HG02938 (cell line): ENCODE measurements around the gene TRDN.
A peak's percentile ranks its signal among the peaks of the same experiment; 100 is the strongest.

Experiments
- ATAC-seq: cut with Tn5 transposase; IDR thresholded peaks from one replicate; pipeline ENCODE4 v1.9.1; 2021; ENCODE audit warnings: mild to moderate bottlenecking, moderate library complexity; ENCODE audit not compliant: unreplicated experiment

Gene TRDN, protein sequence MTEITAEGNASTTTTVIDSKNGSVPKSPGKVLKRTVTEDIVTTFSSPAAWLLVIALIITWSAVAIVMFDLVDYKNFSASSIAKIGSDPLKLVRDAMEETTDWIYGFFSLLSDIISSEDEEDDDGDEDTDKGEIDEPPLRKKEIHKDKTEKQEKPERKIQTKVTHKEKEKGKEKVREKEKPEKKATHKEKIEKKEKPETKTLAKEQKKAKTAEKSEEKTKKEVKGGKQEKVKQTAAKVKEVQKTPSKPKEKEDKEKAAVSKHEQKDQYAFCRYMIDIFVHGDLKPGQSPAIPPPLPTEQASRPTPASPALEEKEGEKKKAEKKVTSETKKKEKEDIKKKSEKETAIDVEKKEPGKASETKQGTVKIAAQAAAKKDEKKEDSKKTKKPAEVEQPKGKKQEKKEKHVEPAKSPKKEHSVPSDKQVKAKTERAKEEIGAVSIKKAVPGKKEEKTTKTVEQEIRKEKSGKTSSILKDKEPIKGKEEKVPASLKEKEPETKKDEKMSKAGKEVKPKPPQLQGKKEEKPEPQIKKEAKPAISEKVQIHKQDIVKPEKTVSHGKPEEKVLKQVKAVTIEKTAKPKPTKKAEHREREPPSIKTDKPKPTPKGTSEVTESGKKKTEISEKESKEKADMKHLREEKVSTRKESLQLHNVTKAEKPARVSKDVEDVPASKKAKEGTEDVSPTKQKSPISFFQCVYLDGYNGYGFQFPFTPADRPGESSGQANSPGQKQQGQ

DNA sequence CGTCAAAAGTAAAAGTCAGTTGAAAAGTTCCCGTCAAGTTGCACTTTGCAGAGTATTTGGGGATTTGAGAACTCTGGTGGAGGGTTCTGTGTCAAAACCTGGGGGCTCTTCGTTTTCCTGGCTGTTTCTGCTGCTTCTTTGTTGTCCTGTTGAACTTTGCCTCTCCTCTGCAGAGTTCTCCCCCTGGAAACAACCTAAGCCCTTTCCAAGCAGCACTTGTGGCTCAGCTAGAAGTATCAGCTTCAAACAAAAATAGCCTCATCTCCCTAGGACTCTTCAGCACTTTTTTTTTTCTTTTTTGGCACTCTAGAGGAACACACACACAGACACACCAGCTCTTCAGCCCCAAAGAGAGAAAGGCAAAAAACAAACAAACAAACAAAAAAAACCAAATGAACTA is at the start of gene TRDN:
TSS of gene TRDN (minus strand) at position 169 of the 400 bp plus-strand sequence. CDS start 175 bp downstream, outside the sequence.
- no peak for ATAC-seq

DNA sequence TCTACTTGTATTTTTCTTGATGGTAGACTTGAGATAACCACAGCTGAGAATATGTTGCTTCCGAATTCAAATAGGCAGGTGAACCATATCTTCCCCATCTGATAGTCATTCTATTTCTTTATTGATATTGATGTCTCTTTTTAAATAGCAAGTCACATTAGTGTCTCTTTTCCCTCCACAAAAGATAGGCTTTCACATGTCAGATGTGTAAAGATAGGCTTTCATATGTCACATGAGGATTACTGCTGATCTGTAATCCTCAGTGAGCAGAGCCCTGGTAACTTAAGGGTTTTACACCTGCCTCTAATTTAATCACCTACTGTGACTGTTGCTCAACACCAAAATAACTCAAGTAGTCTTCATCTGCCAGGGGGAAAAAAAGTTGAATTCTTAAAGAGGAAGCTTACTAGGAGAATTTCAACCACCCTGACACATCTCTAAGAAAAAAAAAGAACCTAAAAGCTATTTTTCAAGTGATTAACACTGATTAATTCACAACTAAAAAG is 45.3 kb upstream of the TRDN start:
- no peak for ATAC-seq

DNA sequence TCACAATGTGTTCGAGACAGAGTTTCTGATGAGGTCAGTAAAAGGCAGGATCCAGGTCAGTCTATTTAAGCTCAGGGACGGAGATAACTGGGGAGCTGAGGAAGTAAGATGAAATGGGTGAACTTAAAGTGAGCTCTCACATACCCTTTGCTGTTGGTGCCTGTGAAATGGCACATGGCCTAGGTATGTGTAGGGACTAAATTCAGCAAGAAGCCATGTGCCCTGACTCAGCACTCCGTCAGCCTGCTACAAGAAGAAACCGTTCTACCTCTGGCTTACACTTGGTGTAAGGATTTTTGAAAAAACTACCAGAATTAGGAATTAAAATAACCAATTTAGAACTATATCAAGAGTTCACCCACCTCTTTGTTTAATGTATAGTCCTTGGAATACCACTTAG is 41.1 kb upstream of the TRDN start:
- ATAC-seq, result no peak

DNA sequence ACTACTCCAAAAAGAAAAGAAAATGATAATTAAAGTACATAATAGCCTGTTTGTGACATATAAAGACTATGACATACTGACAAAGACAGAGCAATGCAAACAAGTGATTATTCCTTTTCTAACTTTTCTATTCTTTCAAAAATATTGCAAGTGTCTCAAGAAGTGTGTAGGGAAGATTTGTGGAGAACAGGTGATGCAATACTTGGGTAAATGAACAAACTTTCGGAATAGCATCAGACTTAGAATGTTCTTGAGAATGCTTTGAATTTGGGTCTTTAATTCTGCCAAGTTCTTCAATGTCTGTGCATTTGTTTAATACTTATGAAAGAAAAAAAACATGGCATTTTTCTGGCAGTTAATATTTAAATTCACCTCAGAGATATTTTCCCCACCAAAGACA is 40.0 kb upstream of the TRDN start:
- ATAC-seq, result no peak

DNA sequence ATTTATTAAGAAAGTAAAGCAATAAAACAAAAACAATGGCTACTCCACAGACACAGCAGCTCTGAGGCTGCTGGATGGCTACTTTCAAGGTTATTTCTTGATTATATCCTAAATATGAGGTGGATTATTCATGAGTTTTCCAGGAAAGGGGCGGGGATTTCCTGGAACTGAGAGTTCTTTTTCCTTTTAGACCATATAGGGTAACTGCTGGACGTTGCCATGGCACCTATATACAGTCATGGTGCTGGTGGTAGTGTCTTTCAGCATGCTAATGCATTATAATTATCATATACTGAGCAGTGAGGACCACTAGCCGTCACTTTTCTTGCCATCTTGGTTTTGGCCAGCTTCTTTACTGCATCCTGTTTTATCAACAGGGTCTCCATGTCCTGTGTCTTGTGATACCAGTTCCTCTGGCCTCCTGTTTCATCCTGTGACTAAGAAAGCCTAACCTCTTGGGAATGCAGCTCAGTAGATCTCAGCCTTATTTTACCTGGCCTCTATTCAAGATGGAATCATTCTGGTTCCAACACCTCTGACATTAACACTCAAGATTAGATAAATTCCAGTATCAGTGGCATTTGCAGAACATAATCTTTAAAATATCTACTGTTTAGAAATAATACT is 32.3 kb upstream of the TRDN start:
- ATAC-seq, result no peak

DNA sequence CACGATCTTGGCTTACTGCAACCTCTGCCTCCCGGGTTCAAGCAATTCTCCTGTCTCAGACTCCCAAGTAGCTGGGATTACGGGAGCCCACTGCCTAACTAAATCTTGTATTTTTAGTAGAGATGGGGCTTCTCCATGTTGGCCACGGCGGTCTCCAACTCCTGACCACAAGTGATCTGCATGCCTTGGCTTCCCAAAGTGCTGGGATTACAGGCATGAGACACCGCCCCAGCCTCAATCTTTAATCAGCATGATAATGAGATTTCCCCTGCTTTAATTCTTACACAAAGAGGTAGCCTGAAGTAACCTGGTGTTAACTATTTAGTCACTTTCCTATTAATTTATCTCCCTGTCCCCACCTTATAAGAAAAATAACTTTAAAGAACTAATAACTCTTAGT is 31.3 kb upstream of the TRDN start:
- no peak for ATAC-seq

DNA sequence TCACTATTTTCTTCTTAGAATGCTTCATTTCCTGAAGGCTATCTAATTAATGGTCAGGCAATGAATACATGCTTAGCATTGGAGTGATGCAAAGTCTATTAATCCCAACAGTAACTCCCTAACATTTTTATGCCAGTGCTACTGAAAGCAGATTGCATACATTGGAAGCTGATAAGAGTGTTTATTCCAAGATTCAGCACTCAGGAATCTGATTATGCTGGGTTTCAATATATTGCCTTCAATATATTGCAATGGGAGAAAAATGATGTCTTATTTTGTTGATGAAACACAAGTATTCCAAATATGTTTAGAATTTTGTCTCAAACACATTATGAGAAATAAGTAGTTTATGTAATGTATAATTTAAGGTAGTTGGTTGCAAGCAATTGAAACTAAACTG is 26.7 kb upstream of the TRDN start:
- no peak for ATAC-seq

DNA sequence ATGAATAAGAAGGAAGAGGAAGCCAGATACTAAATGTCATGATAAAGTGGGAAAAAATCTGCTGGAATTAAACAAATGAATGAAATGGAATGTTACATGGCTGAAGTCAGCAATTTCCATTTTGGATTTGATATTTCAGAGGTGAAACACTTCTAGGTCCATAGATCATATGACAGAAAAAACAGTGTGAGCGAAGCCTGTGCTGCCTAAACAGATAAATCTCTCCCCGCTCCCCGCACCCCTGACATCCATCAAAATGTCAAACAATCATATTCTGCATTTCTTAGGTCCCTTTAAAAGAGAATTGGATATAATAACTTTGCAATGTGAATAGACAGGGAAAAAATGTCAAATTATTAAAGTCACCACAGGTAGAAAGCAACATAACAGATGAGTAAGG is 26.0 kb upstream of the TRDN start:
- ATAC-seq, result no peak

DNA sequence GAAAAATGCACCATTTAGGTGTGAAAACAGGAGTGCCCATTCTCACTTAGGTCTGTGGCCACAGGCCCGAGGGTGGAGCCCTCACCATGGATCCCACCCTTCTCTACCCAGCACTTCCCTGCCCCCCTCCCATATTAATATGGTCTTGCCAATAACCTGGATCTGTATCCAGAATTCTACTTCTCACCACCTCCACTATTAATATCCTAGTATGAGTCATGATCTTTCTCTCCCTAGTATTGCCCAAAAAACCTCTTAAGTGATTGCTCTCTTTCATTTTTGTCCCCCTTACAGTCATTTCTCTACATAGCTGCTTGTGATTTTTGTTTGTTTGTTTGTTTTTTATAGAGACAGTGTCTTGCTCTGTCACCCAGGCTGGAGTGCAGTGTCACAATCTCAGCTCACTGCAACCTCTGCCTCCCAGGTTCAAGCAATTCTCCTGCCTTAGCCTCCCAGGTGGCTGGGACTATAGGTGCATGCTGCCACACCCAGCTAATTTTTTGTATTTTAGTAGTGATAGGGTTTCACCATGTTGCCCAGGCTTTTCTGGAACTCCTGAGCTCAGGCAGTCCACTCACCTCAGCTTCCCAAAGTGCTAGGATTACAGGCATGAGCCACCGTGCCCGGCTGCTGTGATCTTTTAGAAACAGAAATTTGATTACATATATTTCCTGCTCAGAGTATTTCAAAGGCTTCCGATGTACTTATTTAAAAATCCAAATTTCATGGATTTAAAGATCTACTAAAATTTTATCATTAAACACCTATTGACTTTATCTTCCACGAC is 24.5 kb upstream of the TRDN start:
- no peak for ATAC-seq

DNA sequence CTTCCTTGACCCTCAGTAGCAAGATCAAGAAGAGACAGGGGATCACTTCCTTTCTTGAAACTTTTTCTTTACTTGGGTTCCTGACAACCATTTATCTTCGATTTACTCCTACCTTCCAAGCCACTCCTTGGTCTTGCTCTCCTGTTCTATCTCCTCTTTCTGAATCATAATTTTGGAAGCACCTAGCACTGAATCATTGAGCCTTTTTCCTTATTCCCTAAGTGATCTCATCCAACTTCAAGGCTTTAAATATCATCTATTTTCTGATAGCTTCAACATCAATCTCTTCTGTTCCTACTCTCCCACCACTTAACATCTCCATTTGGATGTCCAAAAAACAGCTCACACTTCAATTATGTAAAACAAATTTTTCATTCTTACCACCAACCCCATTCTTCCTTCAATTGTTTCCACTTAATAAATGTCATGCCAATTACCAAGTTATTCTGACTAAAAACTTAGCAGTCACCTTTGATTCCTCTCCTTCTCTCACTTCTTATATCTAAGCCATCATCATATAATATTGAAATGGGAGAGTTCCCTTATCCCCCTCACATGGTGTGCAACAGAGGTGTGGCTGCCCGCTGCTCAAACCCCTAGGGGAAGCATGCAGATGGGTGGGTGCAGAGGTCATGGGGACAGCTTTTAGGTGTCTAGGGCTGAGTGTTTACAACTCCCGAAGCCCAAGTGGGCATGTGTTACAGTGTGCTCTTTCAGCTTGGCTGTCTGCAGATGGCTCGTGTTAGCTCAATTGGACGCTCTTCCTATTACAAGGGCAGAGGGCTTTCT is 23.4 kb upstream of the TRDN start:
- no peak for ATAC-seq

DNA sequence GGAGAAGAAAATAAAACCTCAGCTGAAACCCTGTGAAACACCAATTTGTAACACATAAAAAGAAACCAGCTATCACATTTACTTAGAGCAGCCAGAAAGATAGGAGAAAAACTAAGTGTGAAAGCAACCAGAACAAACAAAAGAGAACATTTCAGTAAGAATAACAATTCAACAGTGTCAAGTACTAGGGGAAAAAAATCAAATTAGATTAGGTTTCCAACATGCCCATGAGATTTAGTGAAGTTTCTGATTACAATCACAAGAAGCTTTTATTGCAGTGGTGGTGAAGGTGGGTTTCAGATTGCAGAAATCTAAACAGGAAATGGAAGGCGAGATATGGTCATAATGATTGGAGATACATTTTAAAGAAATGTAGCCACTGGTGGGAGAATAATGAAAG is 22.1 kb upstream of the TRDN start:
- no peak for ATAC-seq

DNA sequence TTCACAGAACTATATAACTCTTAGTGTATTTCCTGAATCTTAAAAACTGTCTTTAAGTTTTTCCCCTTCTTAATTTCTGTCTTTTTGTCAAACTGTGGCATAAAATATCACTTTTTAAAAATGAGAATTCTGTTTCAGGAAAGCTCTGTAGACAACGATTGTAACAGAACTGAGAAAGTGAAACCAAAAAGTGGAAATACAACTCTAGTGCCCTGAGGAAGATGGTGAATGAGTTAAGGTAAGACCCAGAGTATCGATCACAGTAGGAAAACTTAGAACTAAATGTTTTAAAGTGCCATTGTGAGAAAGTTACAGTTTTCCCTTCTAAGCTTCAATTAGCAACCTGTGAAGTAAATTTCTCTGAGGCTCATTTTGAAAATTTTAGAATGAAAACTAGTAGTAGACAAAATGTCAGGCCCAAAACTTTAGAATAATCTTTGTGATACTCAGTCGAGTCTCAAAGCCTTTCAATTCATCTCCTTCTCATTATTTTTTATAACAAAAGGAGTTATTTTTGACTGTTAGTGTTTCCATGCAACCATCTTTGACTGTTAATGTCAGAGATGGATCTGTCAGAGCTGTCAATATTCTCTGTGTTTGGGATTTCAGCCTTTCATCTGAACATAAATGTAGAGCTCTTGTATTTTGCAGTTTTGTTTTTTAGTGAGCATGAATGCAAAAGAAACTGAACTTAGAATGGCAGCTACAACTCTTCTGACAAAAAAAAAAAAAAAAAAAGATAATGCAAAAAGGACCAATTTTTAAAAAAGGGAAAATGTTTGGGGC is 19.0 kb upstream of the TRDN start:
- peak; percentile 90 for ATAC-seq

DNA sequence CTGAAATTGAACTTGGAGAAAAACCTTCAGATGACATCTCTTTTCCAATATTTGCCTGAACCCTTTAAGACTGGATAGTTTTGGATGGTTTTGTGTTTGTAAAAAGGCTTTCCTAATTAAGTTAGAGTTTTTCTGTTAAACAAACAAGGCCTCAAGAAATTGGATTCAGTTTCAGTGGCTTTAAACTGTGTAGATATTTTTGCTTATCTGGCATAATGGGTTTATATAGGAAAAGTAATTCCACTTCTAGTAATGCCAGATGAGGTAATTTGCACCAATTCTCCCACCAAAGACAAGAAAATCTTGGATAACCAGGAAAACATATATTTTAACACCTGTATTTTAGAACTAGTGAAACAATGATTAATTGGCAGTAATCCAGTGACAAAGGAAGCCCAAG is 12.0 kb upstream of the TRDN start:
- no peak for ATAC-seq

DNA sequence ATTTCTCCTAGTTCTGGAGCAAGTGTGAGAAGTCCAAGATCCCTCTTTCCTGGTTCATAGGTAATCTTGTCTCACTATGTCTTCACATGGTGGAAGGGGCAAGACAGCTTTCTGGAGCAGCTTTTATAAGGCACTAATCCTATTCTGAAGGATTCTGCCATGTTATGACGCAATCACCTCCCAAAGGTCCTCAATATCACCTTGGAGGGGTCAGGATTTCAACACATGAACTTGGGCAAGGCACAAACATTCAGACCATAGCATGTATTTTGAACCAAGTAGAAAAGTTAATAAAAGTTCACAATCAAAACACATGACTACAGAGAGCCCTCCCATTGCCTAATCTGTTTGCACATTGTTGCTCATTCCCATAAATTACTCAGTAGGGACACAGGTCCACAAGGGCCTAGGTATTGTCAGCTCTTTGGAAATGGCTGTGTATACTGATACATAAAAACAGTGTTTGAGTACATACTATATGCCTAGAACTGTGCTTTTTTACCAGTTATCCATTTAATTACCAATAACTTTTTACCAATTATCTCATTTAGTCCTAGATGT is 11.3 kb upstream of the TRDN start:
- ATAC-seq, result no peak

DNA sequence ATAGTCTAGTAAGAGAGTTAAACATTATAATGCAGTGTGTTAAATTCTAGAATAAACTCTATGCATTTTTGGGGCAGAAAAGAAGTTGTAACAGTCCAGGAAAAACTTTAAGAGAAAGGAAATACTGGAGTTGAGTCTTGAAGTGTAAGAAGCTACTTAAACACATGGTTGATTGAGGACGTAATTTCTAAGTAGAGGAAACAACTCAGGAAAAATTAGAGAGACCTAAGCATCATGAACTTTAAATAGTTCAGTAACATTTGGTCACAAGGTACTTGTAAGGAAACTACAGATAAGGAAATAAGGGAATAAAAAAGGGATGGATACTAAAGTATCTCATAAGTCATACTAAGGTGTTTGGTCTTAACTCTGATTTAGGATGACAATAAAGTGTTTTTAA is 4.7 kb upstream of the TRDN start:
- ATAC-seq, result no peak

DNA sequence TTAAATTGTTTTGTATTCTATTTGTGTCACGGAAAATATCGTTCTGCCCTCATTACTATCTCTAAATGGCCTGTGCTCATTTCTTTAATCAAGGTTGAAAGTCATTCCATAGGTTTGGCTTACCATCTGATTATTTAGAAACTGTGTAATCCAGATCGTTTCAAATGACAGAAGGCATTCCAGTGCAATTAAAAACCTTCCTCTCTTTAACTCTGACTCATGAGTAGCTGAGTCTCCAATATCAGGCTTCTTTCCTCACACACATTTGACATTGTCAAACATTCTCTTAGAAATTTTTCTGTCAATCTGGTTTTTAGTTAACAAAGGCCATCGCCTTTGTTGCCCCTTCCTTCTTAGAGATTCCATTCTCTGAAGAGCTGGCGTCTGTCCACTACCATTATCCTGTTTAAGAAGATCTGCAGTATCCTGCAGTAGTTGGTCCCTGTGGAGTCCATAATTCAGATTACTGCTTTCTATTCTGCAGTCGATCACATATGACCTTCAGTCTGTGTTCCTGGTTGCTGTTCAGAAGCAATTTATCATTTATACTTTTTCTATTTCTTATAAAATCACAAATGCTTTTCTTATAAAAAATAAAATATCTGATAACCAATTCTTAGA is 3.9 kb upstream of the TRDN start:
- ATAC-seq, result no peak

DNA sequence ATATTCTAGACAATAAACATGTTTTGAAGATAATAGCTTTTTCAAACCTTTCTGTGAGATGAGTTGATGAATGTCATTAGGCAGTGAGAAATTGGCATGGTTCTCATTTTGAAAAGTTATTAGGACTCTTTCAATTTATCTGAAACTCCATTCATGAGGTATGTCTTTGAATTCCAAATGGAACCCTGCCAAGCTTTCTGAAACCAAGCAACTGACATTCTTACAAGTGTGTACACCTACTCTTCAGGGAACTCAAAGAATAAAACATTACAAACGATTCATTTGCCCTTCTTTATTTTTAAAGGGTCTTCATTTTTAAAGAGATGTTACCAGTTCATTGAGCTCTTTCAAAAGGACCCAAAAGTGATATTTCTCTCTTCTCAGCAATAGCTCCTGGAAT is 2.1 kb upstream of the TRDN start:
- no peak for ATAC-seq

DNA sequence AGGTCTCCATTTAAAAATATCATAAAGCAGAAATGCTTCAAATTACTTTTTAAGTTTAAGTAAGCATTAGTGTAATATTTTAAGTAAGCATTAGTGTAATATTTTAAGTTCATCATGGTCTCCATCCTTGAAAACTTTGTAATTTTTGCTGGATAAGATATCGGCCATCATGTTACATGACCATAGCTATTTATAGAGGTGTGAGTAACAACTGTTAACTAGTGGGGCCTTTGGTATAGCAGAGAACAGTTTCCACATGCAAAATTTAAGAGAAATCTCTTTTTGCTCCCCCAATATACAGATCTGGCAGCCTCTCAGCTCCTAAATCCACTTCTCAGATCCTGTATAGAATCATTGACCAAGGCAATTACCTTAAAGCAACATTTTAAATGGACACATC is 468 bp downstream of the TRDN start:
- ATAC-seq, result no peak

DNA sequence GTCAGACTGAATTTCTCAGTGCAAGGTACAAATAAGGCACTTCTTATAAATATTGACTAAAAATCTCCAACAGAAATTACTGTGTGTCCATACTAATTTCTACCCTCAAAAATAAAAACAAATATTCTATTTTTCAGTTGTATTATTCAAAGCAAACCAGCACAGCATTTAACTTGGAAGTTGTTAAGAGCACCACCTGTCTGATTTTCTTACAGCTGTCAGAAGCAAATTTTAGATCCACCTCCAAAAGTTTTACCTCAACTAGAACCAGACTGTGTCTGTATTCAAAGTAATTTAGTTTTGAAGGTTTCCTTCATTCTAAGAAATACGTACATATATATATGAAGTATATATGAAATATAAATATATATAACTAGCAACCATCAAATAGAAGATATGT is 1.2 kb downstream of the TRDN start:
- ATAC-seq, result no peak
